Liver (tissue), 9 donors: ENCODE measurements around the gene IQCE. TPM values are rescaled to one million over a fixed set of nuclear protein-coding genes. Genes with fewer than 3 reads are reported as not detected.

Experiments
- DNase-seq: peaks from one replicate; pipeline ENCODE4 v3.0.0-alpha.2; 2017; ENCODE audit warnings: low spot score
- H3K27ac ChIP-seq, 2 donors: one replicate each; pipeline ENCODE4 v1.7.0; 2013; ENCODE audit warnings: inconsistent platforms in 2 of 2, low read length in 2 of 2, control low read depth in 1 of 2, low read depth in 1 of 2, mild to moderate bottlenecking in 1 of 2
- H3K27me3 ChIP-seq, 4 donors: one replicate each; pipeline versions ENCODE4 v1.6.1 to v1.7.0; 2013; ENCODE audit warnings: low read length in 3 of 4, inconsistent platforms in 1 of 4, mild to moderate bottlenecking in 1 of 4, moderate library complexity in 1 of 4; ENCODE audit not compliant: control insufficient read depth in 4 of 4, insufficient read depth in 4 of 4
- H3K36me3 ChIP-seq, 4 donors: one replicate each; pipeline versions ENCODE4 v1.6.1 to v1.7.0; 2013; ENCODE audit warnings: low read length in 3 of 4, mild to moderate bottlenecking in 3 of 4, low read depth in 1 of 4, moderate library complexity in 1 of 4; ENCODE audit not compliant: control insufficient read depth in 4 of 4, insufficient read depth in 3 of 4
- H3K4me1 ChIP-seq, 4 donors: one replicate each; pipeline versions ENCODE4 v1.6.1 to v1.7.0; 2013; ENCODE audit warnings: low read length in 3 of 4, mild to moderate bottlenecking in 3 of 4, moderate library complexity in 1 of 4; ENCODE audit not compliant: control insufficient read depth in 4 of 4, insufficient read depth in 4 of 4
- H3K4me3 ChIP-seq, 3 donors: one replicate each; pipeline versions ENCODE4 v1.6.1 to v1.7.0; 2013; ENCODE audit warnings: low read length in 3 of 3, control low read depth in 1 of 3, low read depth in 1 of 3, mild to moderate bottlenecking in 1 of 3
- H3K9ac ChIP-seq, 2 donors: one replicate each; pipeline ENCODE4 v1.7.0; 2013; ENCODE audit warnings: low read length in 2 of 2, mild to moderate bottlenecking in 2 of 2, moderate library complexity in 2 of 2, control low read depth in 1 of 2, low read depth in 1 of 2
- H3K9me3 ChIP-seq, 4 donors: one replicate each; pipeline versions ENCODE4 v1.6.1 to v1.7.0; 2013; ENCODE audit warnings: low read length in 3 of 4; ENCODE audit not compliant: control insufficient read depth in 4 of 4
- ATF3 ChIP-seq: IDR thresholded peaks from 2 replicates; pipeline ENCODE4 v1.6.1; 2016; ENCODE audit warnings: antibody characterized with exemption
- CTCF ChIP-seq: fragments of 150-350 bp; IDR thresholded peaks from 2 replicates; pipeline ENCODE4 v1.5.1; 2017; ENCODE audit warnings: improper control_type of control experiment, low read depth, low read length; ENCODE audit not compliant: missing input control
- FOXA1 ChIP-seq: IDR thresholded peaks from 2 replicates; pipeline ENCODE4 v1.6.1; 2016; ENCODE audit warnings: antibody characterized with exemption
- FOXA2 ChIP-seq: IDR thresholded peaks from 2 replicates; pipeline ENCODE4 v1.6.1; 2016; ENCODE audit warnings: antibody characterized with exemption
- GABPA ChIP-seq, 2 donors: IDR thresholded peaks in 1 of 2; conservative IDR thresholded peaks in 1 of 2; 2 replicates each; pipeline ENCODE4 v1.6.1; 2016; ENCODE audit warnings: antibody characterized with exemption in 2 of 2, mild to moderate bottlenecking in 1 of 2, moderate library complexity in 1 of 2
- HNF4A ChIP-seq, 2 donors: conservative IDR thresholded peaks; 2 replicates each; pipeline ENCODE4 v1.6.1; 2016; ENCODE audit warnings: antibody characterized with exemption in 2 of 2, mild to moderate bottlenecking in 2 of 2
- HNF4G ChIP-seq: IDR thresholded peaks from 2 replicates; pipeline ENCODE4 v1.6.1; 2016; ENCODE audit warnings: antibody characterized with exemption
- JUND ChIP-seq, 2 donors: IDR thresholded peaks; 2 replicates each; pipeline ENCODE4 v1.6.1; 2016; ENCODE audit warnings: antibody characterized with exemption in 2 of 2
- MAX ChIP-seq: IDR thresholded peaks from 2 replicates; pipeline ENCODE4 v1.6.1; 2016; ENCODE audit warnings: antibody characterized with exemption
- NR2F2 ChIP-seq: IDR thresholded peaks from 2 replicates; pipeline ENCODE4 v1.6.1; 2016; ENCODE audit warnings: antibody characterized with exemption
- RAD21 ChIP-seq, 2 donors: IDR thresholded peaks; 2 replicates each; pipeline ENCODE4 v1.6.1; 2016; ENCODE audit warnings: antibody characterized with exemption in 2 of 2, mild to moderate bottlenecking in 2 of 2
- REST ChIP-seq: IDR thresholded peaks from 2 replicates; pipeline ENCODE4 v1.6.1; 2016; ENCODE audit warnings: antibody characterized with exemption, mild to moderate bottlenecking
- RXRA ChIP-seq, 2 donors: IDR thresholded peaks; 2 replicates each; pipeline ENCODE4 v1.6.1; 2017 to 2018; ENCODE audit warnings: antibody characterized with exemption in 2 of 2, mild to moderate bottlenecking in 1 of 2
- SP1 ChIP-seq: IDR thresholded peaks from 2 replicates; pipeline ENCODE4 v1.6.1; 2018; ENCODE audit warnings: antibody characterized with exemption, mild to moderate bottlenecking
- TAF1 ChIP-seq: conservative IDR thresholded peaks from 2 replicates; pipeline ENCODE4 v1.6.1; 2016; ENCODE audit warnings: antibody characterized with exemption, mild to moderate bottlenecking
- YY1 ChIP-seq: IDR thresholded peaks from 2 replicates; pipeline ENCODE4 v1.6.1; 2016; ENCODE audit warnings: antibody characterized with exemption, mild to moderate bottlenecking
- ZBTB33 ChIP-seq: IDR thresholded peaks from 2 replicates; pipeline ENCODE4 v1.6.1; 2016; ENCODE audit warnings: antibody characterized with exemption
- WGBS: extraction: QIAGEN DNeasy Blood & Tissue Kit; methylation state at CpG from one replicate; pipeline ENCODE4 v1.1.7; 2013; 5-methylcytosine and 5-hydroxymethylcytosine counted together
- polyA plus RNA-seq, 2 donors: library from polyadenylated mRNA; stranded (reverse) in 1 of 2; unstranded in 1 of 2; fragments of 200-250 nt in 1 of 2; fragments of >200 nt in 1 of 2; fragmentation: Nextera tagmentation in 1 of 2; extraction: Ambion mirVana in 1 of 2; gene quantifications; one replicate each; pipeline versions ENCODE4 v1.2.1 to v1.2.3, GENCODE V29; 2013 to 2015
- total RNA-seq, 2 donors: library from RNA; depleted of rRNA; stranded (reverse); fragments of >200 nt; gene quantifications; one replicate each; pipeline ENCODE4 v1.2.3, GENCODE V29; 2014
- donor health status: healthy.
- donor health status: healthy.
- donor health status: healthy.
- donor health status: healthy.
- donor health status: healthy.

Gene IQCE
- total and polyA plus RNA-seq, 4 donors = 2.1 to 5.9 (median 3.6) TPM

GRCh38 chr7:2575046-2575732, 16.4 kb downstream of the IQCE start:
- no peak for DNase-seq
- 92% methylated on average over 21 of the region's 21 CpGs for WGBS
- H3K27me3 ChIP-seq = no peaks in the 10 kb centered on the region
- H3K36me3 ChIP-seq = peaks cover 4 to 14% (median 7%) of the 10 kb centered on the region in 4 donors
- no peak overlapping the region for H3K9ac ChIP-seq
- TF ChIP-seq SP1 (no peak), MAX (no peak), FOXA2 (no peak), ZBTB33 (no peak), HNF4G (no peak), CTCF (no peak), REST (no peak), FOXA1 (no peak), RAD21 (IDR thresholded peaks at IDR 0.05) (no peak), TAF1 (no peak), YY1 (no peak), RXRA (IDR thresholded peaks at IDR 0.05) (no peak), HNF4A (conservative IDR thresholded peaks at IDR 0.05) (no peak), NR2F2 (no peak), JUND (IDR thresholded peaks at IDR 0.05) (no peak), GABPA (IDR thresholded peaks at IDR 0.05 in 1 of 2, conservative IDR thresholded peaks at IDR 0.05 in 1 of 2) (no peak), ATF3 (no peak)
- no peaks in the 10 kb centered on the region for H3K9me3 ChIP-seq
- H3K27ac ChIP-seq = no peak overlapping the region
- H3K4me1 ChIP-seq = no peaks in the 10 kb centered on the region
- H3K4me3 ChIP-seq = no peak overlapping the region
